Stomach (tissue), 9 donors: Measurements from ENCODE around the gene MTRF1. TPM values are rescaled to one million over a fixed set of nuclear protein-coding genes. Genes with fewer than 3 reads are reported as not detected.

ENCODE experiments used
- DNase-seq, 2 donors: peaks; one replicate each; pipeline versions ENCODE4 v3.0.0 to v3.0.0-alpha.2; 2013 to 2019
- H3K27ac ChIP-seq, 5 donors: fragments of 200-600 bp in 4 of 5; sonication (generic) in 4 of 5; one replicate each; pipeline ENCODE4 v1.5.1; 2013 to 2019; ENCODE audit warnings: mild to moderate bottlenecking in 1 of 5, moderate library complexity in 1 of 5
- H3K27me3 ChIP-seq, 3 donors: fragments of 200-600 bp; sonication (generic); one replicate each; pipeline ENCODE4 v1.5.1; 2017 to 2019; ENCODE audit warnings: mixed run types in 1 of 3
- H3K36me3 ChIP-seq, 4 donors: fragments of 200-600 bp; sonication (generic); 1 replicate in 3 of 4; 2 replicates in 1 of 4; pipeline ENCODE4 v1.5.1; 2016 to 2019
- H3K4me1 ChIP-seq, 4 donors: fragments of 200-600 bp; sonication (generic); one replicate each; pipeline ENCODE4 v1.5.1; 2016 to 2019
- H3K4me3 ChIP-seq, 4 donors: fragments of 200-600 bp; sonication (generic) in 3 of 4; one replicate each; pipeline ENCODE4 v1.5.1; 2016 to 2019; ENCODE audit warnings: mild to moderate bottlenecking in 1 of 4
- H3K9me3 ChIP-seq, 4 donors: fragments of 200-600 bp; sonication (generic); one replicate each; pipeline ENCODE4 v1.5.1; 2016 to 2019
- CTCF ChIP-seq, 7 experiments: fragments of 450-650 bp in 4 of 7; fragments of 200-600 bp in 3 of 7; sonication (generic) in 3 of 7; IDR thresholded peaks; one replicate each; pipeline ENCODE4 v1.5.1; 2016 to 2019; ENCODE audit warnings: antibody characterized with exemption in 7 of 7, control low read depth in 2 of 7, mild to moderate bottlenecking in 1 of 7
- EP300 ChIP-seq: sonication (generic); formaldehyde crosslinking; IDR thresholded peaks from one replicate; pipeline ENCODE4 v1.6.1; 2017; ENCODE audit warnings: antibody characterized with exemption
- POLR2A ChIP-seq, 4 donors: fragments of 450-650 bp; IDR thresholded peaks; one replicate each; pipeline ENCODE4 v1.6.1; 2016; ENCODE audit warnings: antibody characterized with exemption in 4 of 4, control low read depth in 2 of 4, mild to moderate bottlenecking in 1 of 4, moderate library complexity in 1 of 4
- POLR2AphosphoS5 ChIP-seq, 3 donors: sonication (generic); formaldehyde crosslinking; IDR thresholded peaks; one replicate each; pipeline ENCODE4 v1.6.1; 2016; ENCODE audit warnings: antibody characterized with exemption in 3 of 3
- WGBS, 5 donors: extraction: QIAGEN DNeasy Blood & Tissue Kit in 3 of 5; methylation state at CpG; one replicate each; pipeline versions ENCODE4 v1.1.5 to v1.1.7; 2013 to 2018; 5-methylcytosine and 5-hydroxymethylcytosine counted together
- intact Hi-C: fragments of 100-400 bp; cut with DNase I; formaldehyde crosslinking; loops from one replicate; pipeline ENCODE4 v1.15.1; 2023; ENCODE audit warnings: low total_unique reads
- polyA plus RNA-seq, 3 donors: library from polyadenylated mRNA; stranded (reverse); fragments of 200-250 nt; gene quantifications; one replicate each; pipeline ENCODE4 v1.2.3, GENCODE V29; 2013
- total RNA-seq, 5 donors: library from RNA; depleted of rRNA; stranded (reverse); fragments of >200 nt; gene quantifications; one replicate each; pipeline versions ENCODE4 v1.1.0 to v1.2.3, GENCODE V29; 2014 to 2016
- donor health status: healthy with polysubstance abuse.
- donor health status: Bipolar disorder and iron deficiency.
- donor health status: healthy.

MTRF1 gene
- total and polyA plus RNA-seq, 8 donors: 6.4 to 29.9 (median 10.1) TPM

- no peak overlapping the region for H3K4me3 ChIP-seq
Measured at GRCh38 chr13:41294914-41295313, 31.5 kb upstream of the MTRF1 start.

GRCh38 chr13:41293272-41293671, 29.9 kb upstream of the MTRF1 start:
- DNase-seq: no peak
- no peak overlapping the region for H3K27ac ChIP-seq
- H3K4me3 ChIP-seq: no peak overlapping the region
- intact Hi-C loops: no loop called here
- H3K36me3 ChIP-seq: no peaks in the 10 kb centered on the region
- no peaks in the 10 kb centered on the region for H3K4me1 ChIP-seq
- H3K9me3 ChIP-seq: peaks cover 0 to 19% (median 0%) of the 10 kb centered on the region in 4 donors
- 72 to 84% (median 79%) methylated on average over 1 of the region's 1 CpG for WGBS, 5 donors
- H3K27me3 ChIP-seq: no peaks in the 10 kb centered on the region
- TF ChIP-seq EP300 (no peak), CTCF (IDR thresholded peaks at IDR 0.05) (no peak), POLR2AphosphoS5 (IDR thresholded peaks at IDR 0.05) (no peak), POLR2A (IDR thresholded peaks at IDR 0.05) (no peak)

More at GRCh38 chr13:41294914-41295313, 31.5 kb upstream of the MTRF1 start:
- no peak overlapping the region for H3K27ac ChIP-seq
- intact Hi-C loops: no loop called here
- H3K36me3 ChIP-seq: no peaks in the 10 kb centered on the region
- DNase-seq: no peak
- TF ChIP-seq POLR2AphosphoS5 (IDR thresholded peaks at IDR 0.05): no peak
- TF ChIP-seq EP300: no peak
- TF ChIP-seq CTCF (IDR thresholded peaks at IDR 0.05): no peak
- TF ChIP-seq POLR2A (IDR thresholded peaks at IDR 0.05): no peak
- H3K9me3 ChIP-seq: peaks cover 0 to 19% (median 0%) of the 10 kb centered on the region in 4 donors
- no peaks in the 10 kb centered on the region for H3K4me1 ChIP-seq
- H3K27me3 ChIP-seq: no peaks in the 10 kb centered on the region
- 85 to 100% (median 96%) methylated on average over 1 of the region's 1 CpG for WGBS, 5 donors

GRCh38 chr13:41291246-41291645, 27.9 kb upstream of the MTRF1 start:
- Histone ChIP-seq H3K27ac (no peak overlapping the region), H3K4me3 (no peak overlapping the region), H3K9me3 (peaks cover 0 to 19% (median 0%) of the 10 kb centered on the region in 4 donors), H3K36me3 (no peaks in the 10 kb centered on the region), H3K4me1 (no peaks in the 10 kb centered on the region), H3K27me3 (no peaks in the 10 kb centered on the region)
- TF ChIP-seq CTCF (IDR thresholded peaks at IDR 0.05): no peak
- no peak for TF ChIP-seq POLR2A (IDR thresholded peaks at IDR 0.05)
- no peak for TF ChIP-seq EP300
- 84 to 92% (median 90%) methylated on average over 7 of the region's 7 CpGs for WGBS, 5 donors
- intact Hi-C loops: no loop called here
- DNase-seq: no peak

- Histone ChIP-seq H3K36me3 (no peaks in the 10 kb centered on the region), H3K4me1 (no peaks in the 10 kb centered on the region), H3K27me3 (no peaks in the 10 kb centered on the region), H3K4me3 (no peak overlapping the region), H3K27ac (no peak overlapping the region), H3K9me3 (peaks cover 0 to 19% (median 0%) of the 10 kb centered on the region in 4 donors)
- intact Hi-C loops: no loop called here
- WGBS, 5 donors: 87 to 96% (median 94%) methylated on average over 7 to 10 of the region's 10 CpGs
- TF ChIP-seq POLR2A (IDR thresholded peaks at IDR 0.05) (no peak), POLR2AphosphoS5 (IDR thresholded peaks at IDR 0.05) (no peak), EP300 (no peak), CTCF (IDR thresholded peaks at IDR 0.05) (no peak)
- no peak for DNase-seq
Measured at GRCh38 chr13:41289463-41289881, 26.1 kb upstream of the MTRF1 start.
